ENCODE measurements around the gene DMRTA1. TPM values are rescaled to one million over a fixed set of nuclear protein-coding genes. Genes with fewer than 3 reads are reported as not detected.

The DMRTA1 gene
- total and polyA plus RNA-seq, 2 donors (not counting 1 experiment from before 2014, with no cell fraction given), result 0.05 to 0.83 TPM

- no peaks in the 10 kb centered on the region for H3K9me3 ChIP-seq (ENCODE audit: control insufficient read depth, insufficient read depth, low read depth, low read length)
- no peaks in the 10 kb centered on the region for H3K4me1 ChIP-seq (ENCODE audit: control insufficient read depth, extremely low read depth, insufficient read depth, low read length)
- no peak overlapping the region for H3K4me2 ChIP-seq (ENCODE audit: extremely low read depth, insufficient read depth, low read length)
- H2AFZ ChIP-seq (ENCODE audit: low read length), result no peak overlapping the region
- no peak overlapping the region for H3K9ac ChIP-seq (ENCODE audit: insufficient read depth, low read length)
- no peak overlapping the region for H3K4me3 ChIP-seq (replicated peaks in 1 of 4; ENCODE audit: control extremely low read depth in 1 of 4, insufficient read depth in 1 of 4, low read depth in 3 of 4, low read length in 4 of 4)
- no peak for DNase-seq (ENCODE audit: low read depth in 2 of 2)
- H3K36me3 ChIP-seq (ENCODE audit: control insufficient read depth, insufficient read depth, low read length), result no peaks in the 10 kb centered on the region
- TF ChIP-seq EZH2 (IDR thresholded peaks at IDR 0.05; ENCODE audit: low read length, missing control alignments), result no peak
- H4K20me1 ChIP-seq (ENCODE audit: control insufficient read depth, extremely low read depth, insufficient read depth, low read length), result no peaks in the 10 kb centered on the region
- H3K27ac ChIP-seq (ENCODE audit: insufficient read depth, low read length), result no peak overlapping the region
- no peaks in the 10 kb centered on the region for H3K27me3 ChIP-seq (ENCODE audit: control insufficient read depth, insufficient read depth, low read length)
- no peaks in the 10 kb centered on the region for H3K79me2 ChIP-seq (ENCODE audit: control insufficient read depth, insufficient read depth, low read length)
Observed at GRCh38 chr9:22423566-22423965, 23.1 kb upstream of the DMRTA1 start.

GRCh38 chr9:22424616-22425015 is 22.0 kb upstream of the DMRTA1 start:
- H3K9me3 ChIP-seq (ENCODE audit: control insufficient read depth, insufficient read depth, low read depth, low read length), result no peaks in the 10 kb centered on the region
- no peak overlapping the region for H3K9ac ChIP-seq (ENCODE audit: insufficient read depth, low read length)
- H3K4me3 ChIP-seq (replicated peaks in 1 of 4; ENCODE audit: control extremely low read depth in 1 of 4, insufficient read depth in 1 of 4, low read depth in 3 of 4, low read length in 4 of 4), result no peak overlapping the region
- H3K4me1 ChIP-seq (ENCODE audit: control insufficient read depth, extremely low read depth, insufficient read depth, low read length), result no peaks in the 10 kb centered on the region
- TF ChIP-seq, protein P1, sequence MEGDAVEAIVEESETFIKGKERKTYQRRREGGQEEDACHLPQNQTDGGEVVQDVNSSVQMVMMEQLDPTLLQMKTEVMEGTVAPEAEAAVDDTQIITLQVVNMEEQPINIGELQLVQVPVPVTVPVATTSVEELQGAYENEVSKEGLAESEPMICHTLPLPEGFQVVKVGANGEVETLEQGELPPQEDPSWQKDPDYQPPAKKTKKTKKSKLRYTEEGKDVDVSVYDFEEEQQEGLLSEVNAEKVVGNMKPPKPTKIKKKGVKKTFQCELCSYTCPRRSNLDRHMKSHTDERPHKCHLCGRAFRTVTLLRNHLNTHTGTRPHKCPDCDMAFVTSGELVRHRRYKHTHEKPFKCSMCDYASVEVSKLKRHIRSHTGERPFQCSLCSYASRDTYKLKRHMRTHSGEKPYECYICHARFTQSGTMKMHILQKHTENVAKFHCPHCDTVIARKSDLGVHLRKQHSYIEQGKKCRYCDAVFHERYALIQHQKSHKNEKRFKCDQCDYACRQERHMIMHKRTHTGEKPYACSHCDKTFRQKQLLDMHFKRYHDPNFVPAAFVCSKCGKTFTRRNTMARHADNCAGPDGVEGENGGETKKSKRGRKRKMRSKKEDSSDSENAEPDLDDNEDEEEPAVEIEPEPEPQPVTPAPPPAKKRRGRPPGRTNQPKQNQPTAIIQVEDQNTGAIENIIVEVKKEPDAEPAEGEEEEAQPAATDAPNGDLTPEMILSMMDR (conservative IDR thresholded peaks at IDR 0.05 in 1 of 2, IDR thresholded peaks at IDR 0.05 in 1 of 2; ENCODE audit: low read depth in 1 of 2, low read length in 2 of 2), result no peak
- no peak for DNase-seq (ENCODE audit: low read depth in 2 of 2)
- no peaks in the 10 kb centered on the region for H3K79me2 ChIP-seq (ENCODE audit: control insufficient read depth, insufficient read depth, low read length)
- no peak overlapping the region for H3K4me2 ChIP-seq (ENCODE audit: extremely low read depth, insufficient read depth, low read length)
- H4K20me1 ChIP-seq (ENCODE audit: control insufficient read depth, extremely low read depth, insufficient read depth, low read length), result no peaks in the 10 kb centered on the region
- no peaks in the 10 kb centered on the region for H3K36me3 ChIP-seq (ENCODE audit: control insufficient read depth, insufficient read depth, low read length)
- H3K27me3 ChIP-seq (ENCODE audit: control insufficient read depth, insufficient read depth, low read length), result no peaks in the 10 kb centered on the region
- no peak overlapping the region for H3K27ac ChIP-seq (ENCODE audit: insufficient read depth, low read length)
- H2AFZ ChIP-seq (ENCODE audit: low read length), result no peak overlapping the region

DNA sequence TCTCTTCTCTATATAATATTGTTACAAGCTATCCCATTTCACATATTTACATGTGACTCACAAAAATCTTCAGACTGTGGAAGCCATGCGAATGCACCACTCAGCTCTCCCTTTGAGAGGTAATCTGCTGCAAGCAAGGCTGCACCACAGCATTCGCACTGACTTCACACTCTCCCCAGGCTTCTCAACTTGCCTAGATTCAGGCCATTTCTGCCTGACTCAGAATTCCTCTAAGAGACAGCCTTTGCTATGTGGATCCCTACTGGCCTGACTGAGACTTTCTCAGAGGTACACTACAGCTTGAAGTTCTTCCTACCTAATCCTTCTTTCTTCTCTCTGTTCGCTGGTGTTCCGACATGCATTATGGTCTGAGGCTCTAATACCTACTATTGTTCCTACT is 21.1 kb upstream of the DMRTA1 start:
- Histone ChIP-seq H3K27me3 (ENCODE audit: control insufficient read depth, insufficient read depth, low read length) (no peaks in the 10 kb centered on the region), H4K20me1 (ENCODE audit: control insufficient read depth, extremely low read depth, insufficient read depth, low read length) (no peaks in the 10 kb centered on the region), H3K4me3 (replicated peaks in 1 of 4; ENCODE audit: control extremely low read depth in 1 of 4, insufficient read depth in 1 of 4, low read depth in 3 of 4, low read length in 4 of 4) (no peak overlapping the region), H3K9ac (ENCODE audit: insufficient read depth, low read length) (no peak overlapping the region), H3K36me3 (ENCODE audit: control insufficient read depth, insufficient read depth, low read length) (no peaks in the 10 kb centered on the region), H3K4me1 (ENCODE audit: control insufficient read depth, extremely low read depth, insufficient read depth, low read length) (no peaks in the 10 kb centered on the region), H3K4me2 (ENCODE audit: extremely low read depth, insufficient read depth, low read length) (no peak overlapping the region), H3K79me2 (ENCODE audit: control insufficient read depth, insufficient read depth, low read length) (no peaks in the 10 kb centered on the region), H2AFZ (ENCODE audit: low read length) (no peak overlapping the region), H3K27ac (ENCODE audit: insufficient read depth, low read length) (no peak overlapping the region), H3K9me3 (ENCODE audit: control insufficient read depth, insufficient read depth, low read depth, low read length) (no peaks in the 10 kb centered on the region)
- TF ChIP-seq, protein P1 (conservative IDR thresholded peaks at IDR 0.05 in 1 of 2, IDR thresholded peaks at IDR 0.05 in 1 of 2; ENCODE audit: low read depth in 1 of 2, low read length in 2 of 2), result no peak
- TF ChIP-seq EZH2 (IDR thresholded peaks at IDR 0.05; ENCODE audit: low read length, missing control alignments), result no peak
- peak in 1 of 2 donors; percentile 18 for DNase-seq (ENCODE audit: low read depth in 2 of 2)
